ENCODE results near the gene ITGB8. TPM values are rescaled to one million over a fixed set of nuclear protein-coding genes. Genes with fewer than 3 reads are reported as not detected.
A peak's percentile ranks its signal among the peaks of the same experiment; 100 is the strongest.

ITGB8 gene
- total and polyA plus RNA-seq, 12 donors = 0.46 to 10.7 (median 2.5) TPM

GRCh38 chr7:20331910-20332813 is 1.5 kb downstream of the ITGB8 start:
- 38 to 44% methylated on average over 13 of the region's 13 CpGs for WGBS, 2 donors
- ATAC-seq = no peak

GRCh38 chr7:20338285-20338684 is 7.6 kb downstream of the ITGB8 start:
- 86 to 95% methylated on average over 6 of the region's 6 CpGs for WGBS, 2 donors
- Histone ChIP-seq H3K4me1 (no peaks in the 10 kb centered on the region), H3K4me3 (no peak overlapping the region), H3K36me3 (no peaks in the 10 kb centered on the region), H3K9me3 (no peaks in the 10 kb centered on the region), H3K27ac (no peak overlapping the region), H3K27me3 (peaks cover 0 to 8% (median 4%) of the 10 kb centered on the region in 7 donors)
- ATAC-seq (no peak), DNase-seq (no peak)
- intact Hi-C loops (cut with DNase I) = loop anchor here in 5 of 10 donors (10.0 kb wide), 2 partner anchors 67 to 257 kb away; no protein-coding TSS in a partner anchor
- TF ChIP-seq CTCF (IDR thresholded peaks at IDR 0.05) = no peak

More at GRCh38 chr7:20331910-20332813, 1.5 kb downstream of the ITGB8 start:
- intact Hi-C loops (cut with DNase I) = loop anchor here in 5 of 10 donors (10.0 kb wide), 2 partner anchors 73 to 263 kb away; no protein-coding TSS in a partner anchor
- H3K4me3 ChIP-seq = peak overlapping the region in 9 of 10 donors; percentile 47 to 74 (median 66)
- TF ChIP-seq CTCF (IDR thresholded peaks at IDR 0.05) = peak in 1 of 9 donors; percentile 0
- H3K9me3 ChIP-seq = no peaks in the 10 kb centered on the region
- peaks cover 0 to 37% (median 16%) of the 10 kb centered on the region in 7 donors for H3K27me3 ChIP-seq
- H3K4me1 ChIP-seq = peaks cover 0 to 30% (median 12%) of the 10 kb centered on the region in 9 donors
- H3K36me3 ChIP-seq = no peaks in the 10 kb centered on the region
- peak overlapping the region in 6 of 10 donors; percentile 75 to 88 (median 86) for H3K27ac ChIP-seq
- no peak for DNase-seq

GRCh38 chr7:20340839-20341238 is 10.1 kb downstream of the ITGB8 start:
- intact Hi-C loops (cut with DNase I) = no loop called here
- no peak for DNase-seq
- TF ChIP-seq CTCF (IDR thresholded peaks at IDR 0.05) = no peak
- H3K27me3 ChIP-seq = peaks cover 0 to 2% (median 0%) of the 10 kb centered on the region in 7 donors
- no peak for ATAC-seq
- no peak overlapping the region for H3K27ac ChIP-seq
- no peaks in the 10 kb centered on the region for H3K36me3 ChIP-seq
- no peak overlapping the region for H3K4me3 ChIP-seq
- H3K4me1 ChIP-seq = no peaks in the 10 kb centered on the region
- H3K9me3 ChIP-seq = no peaks in the 10 kb centered on the region

GRCh38 chr7:20343205-20343604 is 12.5 kb downstream of the ITGB8 start:
- TF ChIP-seq CTCF (IDR thresholded peaks at IDR 0.05) = peak in 1 of 9 donors; percentile 20
- no peak for ATAC-seq
- H3K27me3 ChIP-seq = peaks cover 0 to 2% (median 0%) of the 10 kb centered on the region in 7 donors
- H3K36me3 ChIP-seq = no peaks in the 10 kb centered on the region
- H3K9me3 ChIP-seq = no peaks in the 10 kb centered on the region
- DNase-seq = no peak
- 54 to 62% methylated on average over 3 of the region's 3 CpGs for WGBS, 2 donors
- intact Hi-C loops (cut with DNase I) = no loop called here
- no peaks in the 10 kb centered on the region for H3K4me1 ChIP-seq
- no peak overlapping the region for H3K4me3 ChIP-seq
- H3K27ac ChIP-seq = no peak overlapping the region
